Activated CD4-positive, alpha-beta T cell treated with anti-CD3 and anti-CD28 coated beads, Interleukin-10, Interleukin-2, amounts not matched to agents 100 ng/mL and 50 ng/mL, durations not matched to agents 16 hours and 8 hours (primary cell): ENCODE results near the gene LRRC31.

ENCODE experiments used
- DNase-seq: peaks from one replicate; pipeline ENCODE4 v3.0.0-alpha.2; 2020

Gene LRRC31

GRCh38 chr3:169812332-169813235 lies 57.2 kb downstream of the LRRC31 start, which contains the start of the genes LRRC34 and LRRIQ4:
Gene LRRC34, minus strand, starts transcription at chr3:169812904. Its CDS starts 356 bp downstream, at chr3:169812548.
Gene LRRIQ4, plus strand, starts transcription at chr3:169812870. Its CDS starts 9,052 bp downstream, at chr3:169821922.
- DNase-seq, result peak; percentile 90

GRCh38 chr3:169811631-169812331 lies 58.0 kb downstream of the LRRC31 start:
- DNase-seq, result peak; percentile 15

DNA sequence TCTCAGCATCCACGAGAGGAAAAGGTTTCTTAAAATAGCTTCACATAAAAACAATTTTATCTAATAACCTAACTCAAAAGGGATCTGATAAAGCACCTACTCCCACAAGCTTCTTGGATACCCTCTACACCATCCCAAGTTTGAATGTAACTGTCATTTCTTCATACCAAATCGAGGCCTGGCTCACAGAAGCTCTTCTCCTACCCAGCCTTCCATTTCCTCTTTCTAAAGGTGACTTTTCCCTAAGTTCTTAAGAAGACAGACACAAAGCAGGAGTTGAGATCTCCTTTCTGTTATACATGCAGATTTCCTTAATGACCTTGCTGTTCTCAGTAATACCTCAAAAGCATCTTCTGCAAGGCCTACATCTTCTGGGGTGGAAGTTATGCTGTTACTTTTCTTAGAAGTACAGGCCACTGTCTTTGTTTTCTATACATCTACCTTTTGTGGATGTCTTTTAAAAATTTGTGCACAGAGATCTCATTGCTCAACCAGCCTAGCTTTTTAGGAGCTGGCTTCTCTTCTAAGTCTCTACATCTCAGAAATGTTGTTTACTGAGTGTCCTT lies 60.4 kb downstream of the LRRC31 start:
- no peak for DNase-seq

GRCh38 chr3:169804681-169805080 lies 65.1 kb downstream of the LRRC31 start:
- DNase-seq, result no peak

DNA sequence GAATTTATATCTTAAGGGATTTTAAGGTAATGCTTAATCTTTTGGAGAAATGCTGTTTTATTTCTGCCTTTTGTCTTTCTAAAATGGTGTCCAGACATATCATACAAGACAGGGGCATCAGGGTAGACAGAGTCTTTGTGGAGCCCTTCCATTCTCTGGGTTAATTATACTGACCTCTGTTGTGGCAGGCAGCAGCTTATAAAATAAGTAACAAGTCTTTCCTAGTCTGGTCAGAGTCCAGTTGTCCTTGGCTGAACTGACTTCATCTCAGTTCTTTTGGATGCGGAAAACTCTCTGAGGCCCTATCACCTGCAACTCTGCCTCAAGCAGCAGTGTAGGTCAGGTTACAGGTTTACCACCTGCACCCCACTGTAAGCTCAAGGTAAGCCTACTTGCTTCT lies 77.4 kb downstream of the LRRC31 start:
- DNase-seq, result no peak

GRCh38 chr3:169790687-169791429 lies 78.9 kb downstream of the LRRC31 start:
- DNase-seq, result no peak

GRCh38 chr3:169790219-169790618 lies 79.5 kb downstream of the LRRC31 start:
- no peak for DNase-seq
